Stimulated activated CD8-positive, alpha-beta memory T cell treated with anti-CD3 and anti-CD28 coated beads, Interleukin-7, amount 100 ng/mL, for 1 hour (primary cell): ENCODE results near the gene TBX21.
A peak's percentile ranks its signal among the peaks of the same experiment; 100 is the strongest.

Source experiments
- DNase-seq, 2 donors: peaks; one replicate each; pipeline ENCODE4 v3.0.0-alpha.2; 2020; ENCODE audit warnings: low read depth in 2 of 2

The TBX21 gene

GRCh38 chr17:47713980-47714700 is 18.9 kb upstream of the TBX21 start:
- no peak for DNase-seq

GRCh38 chr17:47714773-47715396 is 18.2 kb upstream of the TBX21 start:
- DNase-seq = no peak

- no peak for DNase-seq
Measured at GRCh38 chr17:47715669-47716325, 17.2 kb upstream of the TBX21 start.

- no peak for DNase-seq
Measured at GRCh38 chr17:47716375-47716774, 16.7 kb upstream of the TBX21 start.

- DNase-seq = no peak
Measured at GRCh38 chr17:47717261-47717697, 15.8 kb upstream of the TBX21 start.

- DNase-seq = no peak
Measured at GRCh38 chr17:47717979-47718621, 14.9 kb upstream of the TBX21 start.

GRCh38 chr17:47718634-47719405 is 14.2 kb upstream of the TBX21 start:
- no peak for DNase-seq

- no peak for DNase-seq
Measured at GRCh38 chr17:47719411-47720152, 13.5 kb upstream of the TBX21 start.

GRCh38 chr17:47720196-47720595 is 12.8 kb upstream of the TBX21 start:
- DNase-seq = no peak

- DNase-seq = peak; percentile 75 to 76
Measured at GRCh38 chr17:47720754-47721533, 12.1 kb upstream of the TBX21 start.

- no peak for DNase-seq
Measured at GRCh38 chr17:47721725-47722124, 11.3 kb upstream of the TBX21 start.

GRCh38 chr17:47724705-47725104 is 8.3 kb upstream of the TBX21 start:
- no peak for DNase-seq

- no peak for DNase-seq
Measured at GRCh38 chr17:47725446-47726111, 7.5 kb upstream of the TBX21 start.

GRCh38 chr17:47726796-47727703 is 6.0 kb upstream of the TBX21 start:
- no peak for DNase-seq

- no peak for DNase-seq
Measured at GRCh38 chr17:47727704-47728036, 5.4 kb upstream of the TBX21 start.

- DNase-seq = no peak
Measured at GRCh38 chr17:47728214-47728877, 4.7 kb upstream of the TBX21 start.

- DNase-seq = no peak
Measured at GRCh38 chr17:47729476-47729875, 3.6 kb upstream of the TBX21 start.

GRCh38 chr17:47730681-47731080 is 2.4 kb upstream of the TBX21 start:
- DNase-seq = no peak
